ENCODE results near the gene BBS9. TPM values are rescaled to one million over a fixed set of nuclear protein-coding genes. Genes with fewer than 3 reads are reported as not detected.

Gene BBS9
- 2.4 TPM for polyA plus RNA-seq (2012; ENCODE audit: insufficient read length, low read depth)

- TF ChIP-seq REST (IDR thresholded peaks at IDR 0.05; ENCODE audit: insufficient read depth in 1 of 2, low read depth in 2 of 2, low read length in 2 of 2) (peak in 1 of 2 experiments; percentile 45; a peak in 1 of 4 replicates), SIN3A (IDR thresholded peaks at IDR 0.05; ENCODE audit: borderline replicate concordance, insufficient read depth, low read length) (no peak), TAF1 (IDR thresholded peaks at IDR 0.05; ENCODE audit: borderline replicate concordance, insufficient read depth, low read length) (no peak), FOXP2 (optimal IDR thresholded peaks at IDR 0.05; ENCODE audit: borderline replicate concordance, extremely low read depth, extremely low read length, insufficient read depth) (no peak), POLR2AphosphoS5 (IDR thresholded peaks at IDR 0.05; ENCODE audit: low read depth, low read length) (peak; percentile 68)
Measured at GRCh38 chr7:33128990-33129805, at the start of gene BBS9. TSS of gene BBS9 (plus strand) at chr7:33129564. CDS start at chr7:33146253, 16,689 bp downstream.

GRCh38 chr7:33079763-33080690 is 49.3 kb upstream of the BBS9 start:
- no peak for TF ChIP-seq FOXP2 (optimal IDR thresholded peaks at IDR 0.05; ENCODE audit: borderline replicate concordance, extremely low read depth, extremely low read length, insufficient read depth)
- TF ChIP-seq REST (IDR thresholded peaks at IDR 0.05; ENCODE audit: insufficient read depth in 1 of 2, low read depth in 2 of 2, low read length in 2 of 2), result no peak
- no peak for TF ChIP-seq TAF1 (IDR thresholded peaks at IDR 0.05; ENCODE audit: borderline replicate concordance, insufficient read depth, low read length)
- TF ChIP-seq SIN3A (IDR thresholded peaks at IDR 0.05; ENCODE audit: borderline replicate concordance, insufficient read depth, low read length), result no peak
- TF ChIP-seq POLR2AphosphoS5 (IDR thresholded peaks at IDR 0.05; ENCODE audit: low read depth, low read length), result no peak

- TF ChIP-seq POLR2AphosphoS5 (IDR thresholded peaks at IDR 0.05; ENCODE audit: low read depth, low read length), result no peak
- no peak for TF ChIP-seq SIN3A (IDR thresholded peaks at IDR 0.05; ENCODE audit: borderline replicate concordance, insufficient read depth, low read length)
- no peak for TF ChIP-seq FOXP2 (optimal IDR thresholded peaks at IDR 0.05; ENCODE audit: borderline replicate concordance, extremely low read depth, extremely low read length, insufficient read depth)
- no peak for TF ChIP-seq TAF1 (IDR thresholded peaks at IDR 0.05; ENCODE audit: borderline replicate concordance, insufficient read depth, low read length)
- TF ChIP-seq REST (IDR thresholded peaks at IDR 0.05; ENCODE audit: insufficient read depth in 1 of 2, low read depth in 2 of 2, low read length in 2 of 2), result no peak
Measured at GRCh38 chr7:33087356-33087755, 42.0 kb upstream of the BBS9 start.

- TF ChIP-seq POLR2AphosphoS5 (IDR thresholded peaks at IDR 0.05; ENCODE audit: low read depth, low read length) (no peak), TAF1 (IDR thresholded peaks at IDR 0.05; ENCODE audit: borderline replicate concordance, insufficient read depth, low read length) (no peak), SIN3A (IDR thresholded peaks at IDR 0.05; ENCODE audit: borderline replicate concordance, insufficient read depth, low read length) (no peak), REST (IDR thresholded peaks at IDR 0.05; ENCODE audit: insufficient read depth in 1 of 2, low read depth in 2 of 2, low read length in 2 of 2) (no peak), FOXP2 (optimal IDR thresholded peaks at IDR 0.05; ENCODE audit: borderline replicate concordance, extremely low read depth, extremely low read length, insufficient read depth) (no peak)
Measured at GRCh38 chr7:33087858-33088257, 41.5 kb upstream of the BBS9 start.
